Breast epithelium (tissue), 3 donors: ENCODE results near the gene DCLRE1C.

Experiments used
- CTCF ChIP-seq, 3 donors: fragments of 450-650 bp; IDR thresholded peaks; one replicate each; pipeline ENCODE4 v1.5.1; 2016 to 2017; ENCODE audit warnings: antibody characterized with exemption in 3 of 3, mild to moderate bottlenecking in 3 of 3, moderate library complexity in 3 of 3
- POLR2A ChIP-seq: fragments of 450-650 bp; IDR thresholded peaks from one replicate; pipeline ENCODE4 v1.6.1; 2016; ENCODE audit warnings: antibody characterized with exemption, mild to moderate bottlenecking, moderate library complexity
- POLR2AphosphoS5 ChIP-seq, 3 donors: sonication (generic); formaldehyde crosslinking; IDR thresholded peaks; one replicate each; pipeline ENCODE4 v1.6.1; 2017; ENCODE audit warnings: antibody characterized with exemption in 3 of 3

- no peak for TF ChIP-seq CTCF (IDR thresholded peaks at IDR 0.05)
- no peak for TF ChIP-seq POLR2AphosphoS5 (IDR thresholded peaks at IDR 0.05)
- TF ChIP-seq POLR2A, result no peak
These were observed 95.4 kb downstream of the DCLRE1C start for GRCh38 chr10:14858338-14858960.
